Measurements from ENCODE around the gene FABP7. TPM values are rescaled to one million over a fixed set of nuclear protein-coding genes. Genes with fewer than 3 reads are reported as not detected.

Gene FABP7
- total RNA-seq, 2 experiments from 2014 or later, result not detected

GRCh38 chr6:122753000-122753687 is 26.4 kb upstream of the FABP7 start:
- TF ChIP-seq CTCF (conservative IDR thresholded peaks at IDR 0.05; ENCODE audit: low read length), result no peak
- no peak for TF ChIP-seq EZH2phosphoT487 (IDR thresholded peaks at IDR 0.05; ENCODE audit: borderline replicate concordance, low read depth, low read length)
- no peaks in the 10 kb centered on the region for H3K9me2 ChIP-seq (ENCODE audit: insufficient read depth, low read length)
- no TSS peak for BruUV-seq (replicated peaks)
- DNase-seq (ENCODE audit: low spot score), result no peak
- H3K79me2 ChIP-seq (ENCODE audit: insufficient read depth, low read depth, low read length), result no peaks in the 10 kb centered on the region
- H3K9me3 ChIP-seq (ENCODE audit: low read length), result no peaks in the 10 kb centered on the region
- intact Hi-C loops (cut with micrococcal nuclease; ENCODE audit: unreplicated experiment), result no loop called here
- H2AFZ ChIP-seq (ENCODE audit: low read length), result no peak overlapping the region
- CTCF ChIA-PET (ENCODE audit: unreplicated experiment), result no interaction called here
- H4K20me1 ChIP-seq (ENCODE audit: insufficient read depth, low read length), result no peaks in the 10 kb centered on the region
- no peak overlapping the region for H3K4me2 ChIP-seq (ENCODE audit: low read length)
- POLR2A ChIA-PET, result no interaction called here
- H3K36me3 ChIP-seq (ENCODE audit: insufficient read depth, low read length), result no peaks in the 10 kb centered on the region
- no peaks in the 10 kb centered on the region for H3K4me1 ChIP-seq (ENCODE audit: insufficient read depth, low read length, poor library complexity, severe bottlenecking)
- H3K4me3 ChIP-seq (ENCODE audit: low read depth, low read length, poor library complexity, severe bottlenecking), result no peak overlapping the region
- no peak overlapping the region for H3K27ac ChIP-seq (ENCODE audit: low read depth, low read length, poor library complexity, severe bottlenecking)

GRCh38 chr6:122753688-122754056 is 25.8 kb upstream of the FABP7 start:
- Histone ChIP-seq H3K27ac (ENCODE audit: low read depth, low read length, poor library complexity, severe bottlenecking) (no peak overlapping the region), H3K9me2 (ENCODE audit: insufficient read depth, low read length) (no peaks in the 10 kb centered on the region), H4K20me1 (ENCODE audit: insufficient read depth, low read length) (no peaks in the 10 kb centered on the region), H3K4me2 (ENCODE audit: low read length) (no peak overlapping the region), H3K4me1 (ENCODE audit: insufficient read depth, low read length, poor library complexity, severe bottlenecking) (no peaks in the 10 kb centered on the region), H2AFZ (ENCODE audit: low read length) (no peak overlapping the region), H3K79me2 (ENCODE audit: insufficient read depth, low read depth, low read length) (no peaks in the 10 kb centered on the region), H3K4me3 (ENCODE audit: low read depth, low read length, poor library complexity, severe bottlenecking) (no peak overlapping the region), H3K9me3 (ENCODE audit: low read length) (no peaks in the 10 kb centered on the region), H3K36me3 (ENCODE audit: insufficient read depth, low read length) (no peaks in the 10 kb centered on the region)
- TF ChIP-seq EZH2phosphoT487 (IDR thresholded peaks at IDR 0.05; ENCODE audit: borderline replicate concordance, low read depth, low read length) (no peak), CTCF (conservative IDR thresholded peaks at IDR 0.05; ENCODE audit: low read length) (no peak)
- DNase-seq (ENCODE audit: low spot score), result no peak
- ChIA-PET POLR2A (interaction anchor here (0.9 kb wide), 1 partner anchor 9 kb away, joined by 4 read pairs; no protein-coding TSS in a partner anchor), CTCF (ENCODE audit: unreplicated experiment) (no interaction called here)
- intact Hi-C loops (cut with micrococcal nuclease; ENCODE audit: unreplicated experiment), result no loop called here
- BruUV-seq (replicated peaks), result no TSS peak

- ChIA-PET POLR2A (interaction anchor here (0.9 kb wide), 1 partner anchor 10 kb away, joined by 4 read pairs; no protein-coding TSS in a partner anchor), CTCF (ENCODE audit: unreplicated experiment) (no interaction called here)
- Histone ChIP-seq H4K20me1 (ENCODE audit: insufficient read depth, low read length) (no peaks in the 10 kb centered on the region), H3K4me3 (ENCODE audit: low read depth, low read length, poor library complexity, severe bottlenecking) (no peak overlapping the region), H2AFZ (ENCODE audit: low read length) (no peak overlapping the region), H3K9me3 (ENCODE audit: low read length) (no peaks in the 10 kb centered on the region), H3K4me1 (ENCODE audit: insufficient read depth, low read length, poor library complexity, severe bottlenecking) (no peaks in the 10 kb centered on the region), H3K79me2 (ENCODE audit: insufficient read depth, low read depth, low read length) (no peaks in the 10 kb centered on the region), H3K27ac (ENCODE audit: low read depth, low read length, poor library complexity, severe bottlenecking) (no peak overlapping the region), H3K4me2 (ENCODE audit: low read length) (no peak overlapping the region), H3K9me2 (ENCODE audit: insufficient read depth, low read length) (no peaks in the 10 kb centered on the region), H3K36me3 (ENCODE audit: insufficient read depth, low read length) (no peaks in the 10 kb centered on the region)
- no peak for DNase-seq (ENCODE audit: low spot score)
- TF ChIP-seq CTCF (conservative IDR thresholded peaks at IDR 0.05; ENCODE audit: low read length) (no peak), EZH2phosphoT487 (IDR thresholded peaks at IDR 0.05; ENCODE audit: borderline replicate concordance, low read depth, low read length) (no peak)
- intact Hi-C loops (cut with micrococcal nuclease; ENCODE audit: unreplicated experiment), result no loop called here
- BruUV-seq (replicated peaks), result no TSS peak
Measured at GRCh38 chr6:122754191-122754731, 25.3 kb upstream of the FABP7 start.

Data from OCI-LY7 (cell line).